ENCODE measurements around the gene RAPGEF2. TPM values are rescaled to one million over a fixed set of nuclear protein-coding genes. Genes with fewer than 3 reads are reported as not detected.

The RAPGEF2 gene
- total RNA-seq, 1 donor from 2014 or later = 32.6 TPM

GRCh38 chr4:159174645-159175084, 71.8 kb downstream of the RAPGEF2 start:
- TF ChIP-seq CTCF (IDR thresholded peaks at IDR 0.05; ENCODE audit: insufficient read depth, low read length, poor library complexity, severe bottlenecking) = no peak

GRCh38 chr4:159175085-159175988, 72.5 kb downstream of the RAPGEF2 start:
- Histone ChIP-seq H3K36me3 (ENCODE audit: control insufficient read depth, insufficient read depth, low read length) (no peaks in the 10 kb centered on the region), H3K4me3 (ENCODE audit: low read depth, low read length) (no peak overlapping the region), H3K27me3 (ENCODE audit: control insufficient read depth, insufficient read depth, low read length) (no peaks in the 10 kb centered on the region)
- DNase-seq (ENCODE audit: low read depth) = peak; percentile 55
- TF ChIP-seq CTCF (IDR thresholded peaks at IDR 0.05; ENCODE audit: insufficient read depth, low read length, poor library complexity, severe bottlenecking) = peak; percentile 56

More at GRCh38 chr4:159174645-159175084, 71.8 kb downstream of the RAPGEF2 start:
- no peaks in the 10 kb centered on the region for H3K36me3 ChIP-seq (ENCODE audit: control insufficient read depth, insufficient read depth, low read length)
- no peak overlapping the region for H3K4me3 ChIP-seq (ENCODE audit: low read depth, low read length)
- no peaks in the 10 kb centered on the region for H3K27me3 ChIP-seq (ENCODE audit: control insufficient read depth, insufficient read depth, low read length)
- DNase-seq (ENCODE audit: low read depth) = no peak

- Histone ChIP-seq H3K27me3 (ENCODE audit: control insufficient read depth, insufficient read depth, low read length) (no peaks in the 10 kb centered on the region), H3K36me3 (ENCODE audit: control insufficient read depth, insufficient read depth, low read length) (no peaks in the 10 kb centered on the region), H3K4me3 (ENCODE audit: low read depth, low read length) (no peak overlapping the region)
- DNase-seq (ENCODE audit: low read depth) = no peak
- TF ChIP-seq CTCF (IDR thresholded peaks at IDR 0.05; ENCODE audit: insufficient read depth, low read length, poor library complexity, severe bottlenecking) = no peak
These were observed 73.1 kb downstream of the RAPGEF2 start for GRCh38 chr4:159175989-159176375.

GRCh38 chr4:159177265-159178150, 74.6 kb downstream of the RAPGEF2 start:
- Histone ChIP-seq H3K36me3 (ENCODE audit: control insufficient read depth, insufficient read depth, low read length) (no peaks in the 10 kb centered on the region), H3K4me3 (ENCODE audit: low read depth, low read length) (no peak overlapping the region), H3K27me3 (ENCODE audit: control insufficient read depth, insufficient read depth, low read length) (no peaks in the 10 kb centered on the region)
- no peak for DNase-seq (ENCODE audit: low read depth)
- no peak for TF ChIP-seq CTCF (IDR thresholded peaks at IDR 0.05; ENCODE audit: insufficient read depth, low read length, poor library complexity, severe bottlenecking)

- DNase-seq (ENCODE audit: low read depth) = no peak
- Histone ChIP-seq H3K4me3 (ENCODE audit: low read depth, low read length) (no peak overlapping the region), H3K27me3 (ENCODE audit: control insufficient read depth, insufficient read depth, low read length) (no peaks in the 10 kb centered on the region), H3K36me3 (ENCODE audit: control insufficient read depth, insufficient read depth, low read length) (no peaks in the 10 kb centered on the region)
- TF ChIP-seq CTCF (IDR thresholded peaks at IDR 0.05; ENCODE audit: insufficient read depth, low read length, poor library complexity, severe bottlenecking) = no peak
These were observed 75.3 kb downstream of the RAPGEF2 start for GRCh38 chr4:159178151-159178546.
